ENCODE results near the gene TMEM170B. TPM values are rescaled to one million over a fixed set of nuclear protein-coding genes. Genes with fewer than 3 reads are reported as not detected.

Gene TMEM170B
- total RNA-seq, 1 donor from 2014 or later = 4.0 TPM

DNA sequence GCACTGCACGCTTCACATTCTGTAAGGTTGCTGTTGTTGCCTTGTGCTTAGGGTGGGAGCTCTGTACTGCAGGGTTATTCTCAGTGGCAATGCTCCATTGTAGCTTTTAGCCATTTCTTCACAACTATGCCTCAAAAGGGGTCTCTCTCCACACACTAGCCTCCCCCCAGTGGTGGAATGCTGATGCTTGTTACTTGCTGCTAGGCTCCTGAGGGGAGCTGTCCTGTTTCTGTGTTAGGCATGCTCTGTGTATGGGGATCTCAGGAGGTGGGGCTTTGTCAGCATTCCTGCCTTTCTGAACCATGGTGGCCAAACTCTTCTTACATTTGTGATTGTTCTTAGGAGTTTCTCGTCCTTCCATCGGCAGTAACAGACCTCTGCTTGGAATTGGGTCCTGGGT, 18.8 kb downstream of the TMEM170B start:
- H3K36me3 Mint-ChIP-seq = no peaks in the 10 kb centered on the region
- H3K27me3 Mint-ChIP-seq = no peaks in the 10 kb centered on the region
- H3K9me3 Mint-ChIP-seq = no peaks in the 10 kb centered on the region
- H3K27ac Mint-ChIP-seq = no peak overlapping the region
- TF ChIP-seq, protein P1, sequence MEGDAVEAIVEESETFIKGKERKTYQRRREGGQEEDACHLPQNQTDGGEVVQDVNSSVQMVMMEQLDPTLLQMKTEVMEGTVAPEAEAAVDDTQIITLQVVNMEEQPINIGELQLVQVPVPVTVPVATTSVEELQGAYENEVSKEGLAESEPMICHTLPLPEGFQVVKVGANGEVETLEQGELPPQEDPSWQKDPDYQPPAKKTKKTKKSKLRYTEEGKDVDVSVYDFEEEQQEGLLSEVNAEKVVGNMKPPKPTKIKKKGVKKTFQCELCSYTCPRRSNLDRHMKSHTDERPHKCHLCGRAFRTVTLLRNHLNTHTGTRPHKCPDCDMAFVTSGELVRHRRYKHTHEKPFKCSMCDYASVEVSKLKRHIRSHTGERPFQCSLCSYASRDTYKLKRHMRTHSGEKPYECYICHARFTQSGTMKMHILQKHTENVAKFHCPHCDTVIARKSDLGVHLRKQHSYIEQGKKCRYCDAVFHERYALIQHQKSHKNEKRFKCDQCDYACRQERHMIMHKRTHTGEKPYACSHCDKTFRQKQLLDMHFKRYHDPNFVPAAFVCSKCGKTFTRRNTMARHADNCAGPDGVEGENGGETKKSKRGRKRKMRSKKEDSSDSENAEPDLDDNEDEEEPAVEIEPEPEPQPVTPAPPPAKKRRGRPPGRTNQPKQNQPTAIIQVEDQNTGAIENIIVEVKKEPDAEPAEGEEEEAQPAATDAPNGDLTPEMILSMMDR (conservative IDR thresholded peaks at IDR 0.05) = no peak
- H3K4me1 Mint-ChIP-seq (ENCODE audit: unreplicated experiment) = no peaks in the 10 kb centered on the region
- H3K4me3 Mint-ChIP-seq = no peak overlapping the region
- no peak for DNase-seq (ENCODE audit: extremely low spot score, unreplicated experiment)

GRCh38 chr6:11563793-11564192, 26.2 kb downstream of the TMEM170B start:
- H3K36me3 Mint-ChIP-seq = peaks cover 5% of the 10 kb centered on the region
- no peaks in the 10 kb centered on the region for H3K27me3 Mint-ChIP-seq
- no peak for DNase-seq (ENCODE audit: extremely low spot score, unreplicated experiment)
- TF ChIP-seq, protein P1 (conservative IDR thresholded peaks at IDR 0.05) = no peak
- H3K9me3 Mint-ChIP-seq = no peaks in the 10 kb centered on the region
- no peak overlapping the region for H3K27ac Mint-ChIP-seq
- H3K4me1 Mint-ChIP-seq (ENCODE audit: unreplicated experiment) = no peaks in the 10 kb centered on the region
- no peak overlapping the region for H3K4me3 Mint-ChIP-seq

- DNase-seq (ENCODE audit: extremely low spot score, unreplicated experiment) = no peak
- TF ChIP-seq, protein P1 (conservative IDR thresholded peaks at IDR 0.05) = no peak
- no peaks in the 10 kb centered on the region for H3K27me3 Mint-ChIP-seq
- H3K4me1 Mint-ChIP-seq (ENCODE audit: unreplicated experiment) = no peaks in the 10 kb centered on the region
- H3K36me3 Mint-ChIP-seq = peaks cover 5% of the 10 kb centered on the region
- no peak overlapping the region for H3K27ac Mint-ChIP-seq
- no peak overlapping the region for H3K4me3 Mint-ChIP-seq
- no peaks in the 10 kb centered on the region for H3K9me3 Mint-ChIP-seq
These were observed 29.1 kb downstream of the TMEM170B start for GRCh38 chr6:11566609-11567008.

- TF ChIP-seq, protein P1 (conservative IDR thresholded peaks at IDR 0.05) = no peak
- DNase-seq (ENCODE audit: extremely low spot score, unreplicated experiment) = no peak
- H3K9me3 Mint-ChIP-seq = no peaks in the 10 kb centered on the region
- H3K4me1 Mint-ChIP-seq (ENCODE audit: unreplicated experiment) = no peaks in the 10 kb centered on the region
- H3K27ac Mint-ChIP-seq = no peak overlapping the region
- H3K36me3 Mint-ChIP-seq = peaks cover 5% of the 10 kb centered on the region
- H3K4me3 Mint-ChIP-seq = no peak overlapping the region
- no peaks in the 10 kb centered on the region for H3K27me3 Mint-ChIP-seq
These were observed 33.5 kb downstream of the TMEM170B start for GRCh38 chr6:11571073-11571472.

DNA sequence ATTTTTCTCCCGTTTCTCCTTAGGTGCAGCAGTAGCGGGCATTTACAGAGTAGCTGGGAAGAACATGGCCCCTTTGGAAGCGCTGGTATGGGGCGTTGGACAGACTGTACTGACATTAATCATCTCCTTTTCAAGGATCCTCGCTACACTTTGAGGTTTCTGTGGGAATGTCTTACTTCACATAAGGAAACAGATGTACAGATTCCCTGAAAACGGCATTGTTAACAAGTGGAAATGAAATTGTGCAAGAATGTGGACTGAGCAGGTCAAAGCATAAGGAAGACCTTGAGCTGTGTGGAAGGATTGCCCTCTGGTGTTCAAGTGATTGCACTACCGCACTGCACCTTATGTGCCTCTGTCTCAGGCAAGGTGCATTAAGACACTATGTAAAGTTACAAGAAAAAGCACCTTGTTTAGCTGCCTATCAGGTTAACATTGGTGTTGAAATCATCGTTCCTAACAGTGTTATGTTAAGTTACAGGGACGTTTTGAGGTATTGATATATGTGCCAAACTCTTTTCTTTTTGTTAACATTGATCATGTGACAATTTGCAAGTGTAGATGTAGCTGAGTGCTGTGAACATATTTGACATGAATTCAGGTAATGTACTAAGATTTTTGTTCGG, 38.0 kb downstream of the TMEM170B start:
- H3K4me3 Mint-ChIP-seq = no peak overlapping the region
- no peaks in the 10 kb centered on the region for H3K36me3 Mint-ChIP-seq
- no peaks in the 10 kb centered on the region for H3K9me3 Mint-ChIP-seq
- H3K27me3 Mint-ChIP-seq = no peaks in the 10 kb centered on the region
- no peak overlapping the region for H3K27ac Mint-ChIP-seq
- TF ChIP-seq, protein P1 (conservative IDR thresholded peaks at IDR 0.05) = peak; percentile 90
- no peak for DNase-seq (ENCODE audit: extremely low spot score, unreplicated experiment)
- H3K4me1 Mint-ChIP-seq (ENCODE audit: unreplicated experiment) = no peaks in the 10 kb centered on the region
